ENCODE measurements around the gene CLEC4F. TPM values are rescaled to one million over a fixed set of nuclear protein-coding genes. Genes with fewer than 3 reads are reported as not detected.
A peak's percentile ranks its signal among the peaks of the same experiment; 100 is the strongest.

The CLEC4F gene
- total RNA-seq, 1 donor from 2014 or later, result 0.10 TPM

DNA sequence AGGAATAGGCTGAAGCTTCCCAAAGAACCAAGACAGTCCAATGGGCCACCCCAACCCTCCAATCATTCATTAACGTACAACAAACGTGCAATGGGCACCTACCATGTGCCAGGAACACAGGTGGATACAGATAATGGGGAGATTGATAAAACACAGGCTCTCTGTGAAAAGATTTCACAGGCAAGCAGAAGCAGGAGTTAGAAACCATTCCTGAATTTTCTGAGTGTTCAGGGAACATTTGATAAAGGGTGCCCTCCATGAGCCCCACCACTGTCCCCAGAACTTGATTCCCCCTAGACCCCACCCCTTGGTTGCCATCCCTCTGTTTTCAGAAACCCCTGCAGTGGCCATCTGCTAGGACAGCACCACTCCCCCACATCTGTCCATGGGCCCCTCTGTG lies 13.7 kb upstream of the CLEC4F start:
- DNase-seq (ENCODE audit: low spot score), result no peak
- intact Hi-C loops (cut with micrococcal nuclease), result no loop called here
- H3K4me1 Mint-ChIP-seq (ENCODE audit: low read depth), result peaks cover under 1% of the 10 kb centered on the region
- H3K27me3 Mint-ChIP-seq (ENCODE audit: insufficient read depth), result no peaks in the 10 kb centered on the region
- no peak overlapping the region for H3K27ac Mint-ChIP-seq
- no peak overlapping the region for H3K4me3 Mint-ChIP-seq
- H3K36me3 Mint-ChIP-seq (ENCODE audit: low read depth), result no peaks in the 10 kb centered on the region
- H3K9me3 Mint-ChIP-seq, result no peaks in the 10 kb centered on the region

DNA sequence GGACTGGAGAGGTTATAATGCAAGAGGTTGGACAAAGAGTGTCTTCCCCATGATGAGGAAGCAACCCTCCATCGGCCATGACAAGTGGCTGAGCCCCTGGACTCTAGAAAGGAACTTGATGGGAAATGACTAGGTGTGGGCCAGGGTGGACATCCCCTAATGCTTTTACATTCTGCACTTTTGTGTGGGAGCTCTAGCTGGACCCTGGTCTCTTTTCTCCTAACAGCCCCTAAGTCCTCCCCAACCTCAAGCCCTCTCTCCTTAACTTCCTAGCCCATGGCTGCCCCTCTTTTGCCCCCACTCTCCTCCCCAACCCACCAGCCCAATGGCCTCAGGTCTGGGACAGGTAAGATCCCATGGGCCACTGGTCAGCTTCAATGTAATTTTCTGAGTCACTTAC lies 12.8 kb upstream of the CLEC4F start:
- Mint-ChIP-seq H3K36me3 (ENCODE audit: low read depth) (no peaks in the 10 kb centered on the region), H3K4me3 (no peak overlapping the region), H3K9me3 (no peaks in the 10 kb centered on the region), H3K27ac (no peak overlapping the region), H3K27me3 (ENCODE audit: insufficient read depth) (no peaks in the 10 kb centered on the region), H3K4me1 (ENCODE audit: low read depth) (peaks cover 5% of the 10 kb centered on the region)
- intact Hi-C loops (cut with micrococcal nuclease), result no loop called here
- DNase-seq (ENCODE audit: low spot score), result no peak

DNA sequence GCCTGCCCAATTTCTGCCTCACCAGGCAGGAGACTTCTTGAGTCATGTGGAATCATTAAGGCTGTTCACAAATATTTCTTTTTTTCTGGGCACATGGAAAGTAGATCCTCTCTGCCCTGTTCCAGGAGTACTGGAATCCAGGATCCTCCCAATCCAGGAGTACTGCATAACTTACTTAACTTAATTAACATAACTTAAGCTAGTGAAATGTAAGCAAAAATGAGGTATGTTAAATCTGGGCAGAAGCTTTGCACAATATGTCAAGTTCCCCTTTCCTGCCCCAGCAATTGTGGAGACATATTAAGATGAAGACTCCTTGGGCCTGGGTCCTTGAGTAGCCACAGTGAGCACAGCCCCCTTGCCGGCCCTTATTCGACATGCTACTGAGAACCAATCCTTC lies 12.0 kb upstream of the CLEC4F start:
- H3K27ac Mint-ChIP-seq, result no peak overlapping the region
- H3K9me3 Mint-ChIP-seq, result no peaks in the 10 kb centered on the region
- no peaks in the 10 kb centered on the region for H3K27me3 Mint-ChIP-seq (ENCODE audit: insufficient read depth)
- H3K36me3 Mint-ChIP-seq (ENCODE audit: low read depth), result no peaks in the 10 kb centered on the region
- peaks cover 9% of the 10 kb centered on the region for H3K4me1 Mint-ChIP-seq (ENCODE audit: low read depth)
- intact Hi-C loops (cut with micrococcal nuclease), result no loop called here
- H3K4me3 Mint-ChIP-seq, result no peak overlapping the region
- DNase-seq (ENCODE audit: low spot score), result no peak

DNA sequence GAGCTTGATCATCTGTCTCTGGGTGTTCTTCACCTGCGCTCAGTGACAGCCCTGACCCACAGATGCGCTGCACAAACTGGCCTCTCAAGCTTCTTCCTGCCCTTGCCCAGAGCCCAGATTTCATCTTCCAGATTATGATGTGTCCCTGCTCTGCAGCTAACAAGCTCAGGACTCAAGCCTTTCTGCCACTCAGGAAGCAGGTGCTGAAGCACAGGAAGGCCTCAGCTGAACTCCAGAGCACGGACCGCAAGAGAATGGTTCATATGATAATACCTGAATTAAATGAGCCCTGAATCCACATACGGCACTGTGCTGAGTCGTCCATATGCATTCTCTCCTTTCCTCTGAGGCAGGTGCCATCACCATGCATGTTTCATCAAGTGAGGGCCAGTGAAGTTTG lies 11.5 kb upstream of the CLEC4F start:
- Mint-ChIP-seq H3K36me3 (ENCODE audit: low read depth) (no peaks in the 10 kb centered on the region), H3K4me3 (no peak overlapping the region), H3K27ac (no peak overlapping the region), H3K27me3 (ENCODE audit: insufficient read depth) (no peaks in the 10 kb centered on the region), H3K9me3 (no peaks in the 10 kb centered on the region), H3K4me1 (ENCODE audit: low read depth) (peaks cover 15% of the 10 kb centered on the region)
- intact Hi-C loops (cut with micrococcal nuclease), result no loop called here
- no peak for DNase-seq (ENCODE audit: low spot score)

DNA sequence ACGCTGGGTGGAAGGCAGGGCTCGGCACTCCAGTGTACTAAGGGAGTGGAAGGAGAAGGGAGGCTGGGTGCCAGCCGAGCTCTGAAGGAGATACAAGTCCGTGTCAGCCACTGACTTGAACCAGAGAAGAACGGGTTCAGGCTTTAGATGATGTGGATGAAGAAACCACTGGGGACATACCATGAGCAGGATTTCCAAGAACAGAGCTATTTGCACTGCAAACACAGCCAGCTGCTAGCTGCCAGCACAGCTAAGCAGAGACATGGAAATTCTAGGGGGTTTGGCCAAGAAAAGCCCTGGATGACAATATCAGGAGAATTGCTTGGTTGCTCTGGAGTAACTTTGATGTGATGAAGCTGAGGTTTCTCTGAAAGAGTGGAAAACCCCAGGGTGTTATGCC lies 10.0 kb upstream of the CLEC4F start:
- H3K27ac Mint-ChIP-seq, result no peak overlapping the region

DNA sequence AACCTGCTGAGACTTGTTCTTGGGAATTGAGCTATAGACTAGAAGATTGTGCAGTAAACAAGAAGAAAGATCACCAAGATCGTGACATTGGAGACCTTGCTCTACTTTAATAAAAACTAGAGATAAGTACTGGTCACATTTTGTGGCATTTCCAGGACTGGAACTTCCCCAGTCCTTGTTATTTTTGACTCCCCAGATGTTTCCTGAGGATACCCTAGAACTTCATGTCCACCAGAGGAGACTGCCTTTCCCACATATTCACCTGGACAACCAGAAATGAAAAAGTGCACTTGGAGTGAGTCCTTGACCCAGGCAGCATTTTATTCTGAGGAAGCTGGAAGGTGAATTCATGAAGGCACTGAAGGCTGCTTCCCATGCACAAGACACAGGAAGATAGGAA lies 9.5 kb upstream of the CLEC4F start:
- intact Hi-C loops (cut with micrococcal nuclease), result no loop called here
- no peaks in the 10 kb centered on the region for H3K36me3 Mint-ChIP-seq (ENCODE audit: low read depth)
- H3K9me3 Mint-ChIP-seq, result no peaks in the 10 kb centered on the region
- H3K27me3 Mint-ChIP-seq (ENCODE audit: insufficient read depth), result no peaks in the 10 kb centered on the region
- no peak overlapping the region for H3K27ac Mint-ChIP-seq
- no peak for DNase-seq (ENCODE audit: low spot score)
- H3K4me3 Mint-ChIP-seq, result no peak overlapping the region
- H3K4me1 Mint-ChIP-seq (ENCODE audit: low read depth), result peaks cover 21% of the 10 kb centered on the region

More for the DNA sequence above, 10.0 kb upstream of the CLEC4F start:
- Mint-ChIP-seq H3K36me3 (ENCODE audit: low read depth) (no peaks in the 10 kb centered on the region), H3K9me3 (no peaks in the 10 kb centered on the region), H3K4me1 (ENCODE audit: low read depth) (peaks cover 21% of the 10 kb centered on the region), H3K4me3 (no peak overlapping the region), H3K27me3 (ENCODE audit: insufficient read depth) (no peaks in the 10 kb centered on the region)
- no peak for DNase-seq (ENCODE audit: low spot score)
- intact Hi-C loops (cut with micrococcal nuclease), result no loop called here

DNA sequence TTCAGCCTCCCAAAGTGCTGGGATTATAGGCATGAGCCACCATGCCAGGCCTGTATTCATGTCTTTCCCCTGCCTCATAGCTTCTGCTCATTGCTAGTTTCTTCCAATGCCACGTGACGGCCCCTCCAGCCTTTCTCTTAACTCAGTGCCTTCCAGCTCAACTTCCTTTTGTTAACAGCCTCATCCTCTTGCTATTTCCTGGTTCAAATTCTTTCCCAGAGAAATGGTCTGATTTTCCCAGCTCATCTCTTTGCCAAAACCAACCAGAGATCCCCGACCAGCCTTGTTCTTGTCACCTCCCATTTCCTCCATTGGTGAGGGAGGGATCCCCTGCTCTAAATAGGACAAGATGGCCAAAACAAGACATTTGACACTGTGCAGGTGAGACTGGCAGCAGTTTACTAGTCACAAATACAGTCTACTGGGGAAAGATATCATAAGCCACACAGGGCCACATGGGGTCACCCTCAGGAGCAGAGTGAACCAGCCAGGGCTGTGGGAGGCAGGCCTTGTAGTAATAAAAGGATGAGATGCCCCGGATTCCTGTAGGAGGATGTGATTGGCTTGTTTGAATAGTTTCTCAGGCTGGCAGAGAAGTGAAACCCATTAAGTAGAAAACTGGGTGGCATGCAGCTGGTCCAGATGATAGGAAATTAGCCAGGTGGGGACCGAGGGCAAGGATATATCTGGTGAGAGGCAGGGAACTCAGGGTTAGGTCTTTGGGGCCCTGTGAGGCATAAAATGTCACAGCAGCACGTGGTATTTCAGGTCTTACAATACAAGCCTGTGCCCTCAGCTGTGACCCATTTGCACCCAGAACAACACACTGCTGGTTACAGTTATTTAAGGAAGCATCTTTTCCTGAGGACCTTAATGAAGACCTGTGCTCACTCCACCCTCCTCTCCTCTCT lies 8.8 kb upstream of the CLEC4F start:
- intact Hi-C loops (cut with micrococcal nuclease), result no loop called here
- H3K9me3 Mint-ChIP-seq, result no peaks in the 10 kb centered on the region
- no peak for DNase-seq (ENCODE audit: low spot score)
- H3K4me1 Mint-ChIP-seq (ENCODE audit: low read depth), result peaks cover 24% of the 10 kb centered on the region
- no peaks in the 10 kb centered on the region for H3K27me3 Mint-ChIP-seq (ENCODE audit: insufficient read depth)
- H3K27ac Mint-ChIP-seq, result no peak overlapping the region
- no peak overlapping the region for H3K4me3 Mint-ChIP-seq
- H3K36me3 Mint-ChIP-seq (ENCODE audit: low read depth), result no peaks in the 10 kb centered on the region

DNA sequence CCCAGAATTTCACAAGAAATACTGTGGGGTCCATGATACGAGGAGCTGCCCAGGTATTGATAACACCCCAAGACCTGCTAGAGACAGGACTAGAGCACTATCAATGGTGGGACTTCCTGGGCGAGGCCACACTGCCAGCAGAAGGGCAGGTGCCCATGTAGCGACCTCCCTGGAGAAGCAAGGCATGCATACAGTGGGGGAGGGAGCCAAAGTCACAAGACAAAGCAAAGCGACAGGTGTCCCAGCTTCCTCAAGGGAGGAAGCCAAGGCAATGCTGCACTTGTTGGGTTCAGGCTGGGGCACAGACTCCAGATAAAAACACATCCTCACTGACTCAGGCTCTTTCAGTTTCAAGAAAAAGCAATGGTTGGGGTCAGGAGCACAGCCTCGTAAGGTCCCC lies 7.7 kb upstream of the CLEC4F start:
- Mint-ChIP-seq H3K4me1 (ENCODE audit: low read depth) (peaks cover 29% of the 10 kb centered on the region), H3K36me3 (ENCODE audit: low read depth) (no peaks in the 10 kb centered on the region), H3K4me3 (no peak overlapping the region), H3K9me3 (no peaks in the 10 kb centered on the region), H3K27ac (no peak overlapping the region), H3K27me3 (ENCODE audit: insufficient read depth) (no peaks in the 10 kb centered on the region)
- DNase-seq (ENCODE audit: low spot score), result no peak
- intact Hi-C loops (cut with micrococcal nuclease), result no loop called here

DNA sequence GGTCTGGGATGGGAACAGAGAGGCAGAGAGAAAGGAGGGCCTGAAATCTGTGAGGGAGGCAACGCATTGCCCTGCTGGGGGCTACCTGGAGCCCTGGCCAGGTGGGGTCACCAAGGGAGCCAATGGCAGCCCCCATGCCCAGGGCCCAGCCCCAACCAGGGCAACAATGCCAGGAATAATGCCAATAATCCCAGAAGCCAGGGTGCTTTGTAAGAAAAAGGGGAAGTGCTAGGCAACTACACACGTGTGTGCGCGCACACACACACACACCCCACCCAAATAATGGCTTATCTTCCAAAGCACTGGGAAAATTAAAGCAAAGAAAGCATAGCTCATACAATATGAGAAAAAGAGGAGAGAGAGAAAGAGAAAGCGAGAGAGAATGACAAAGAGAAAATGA lies 7.0 kb upstream of the CLEC4F start:
- no peak overlapping the region for H3K4me3 Mint-ChIP-seq
- no peaks in the 10 kb centered on the region for H3K9me3 Mint-ChIP-seq
- peaks cover 36% of the 10 kb centered on the region for H3K4me1 Mint-ChIP-seq (ENCODE audit: low read depth)
- peak overlapping the region; percentile 83 for H3K27ac Mint-ChIP-seq
- intact Hi-C loops (cut with micrococcal nuclease), result loop anchor here (2.0 kb wide), 1 partner anchor 23 kb away; no protein-coding TSS in a partner anchor
- no peaks in the 10 kb centered on the region for H3K27me3 Mint-ChIP-seq (ENCODE audit: insufficient read depth)
- DNase-seq (ENCODE audit: low spot score), result no peak
- no peaks in the 10 kb centered on the region for H3K36me3 Mint-ChIP-seq (ENCODE audit: low read depth)

DNA sequence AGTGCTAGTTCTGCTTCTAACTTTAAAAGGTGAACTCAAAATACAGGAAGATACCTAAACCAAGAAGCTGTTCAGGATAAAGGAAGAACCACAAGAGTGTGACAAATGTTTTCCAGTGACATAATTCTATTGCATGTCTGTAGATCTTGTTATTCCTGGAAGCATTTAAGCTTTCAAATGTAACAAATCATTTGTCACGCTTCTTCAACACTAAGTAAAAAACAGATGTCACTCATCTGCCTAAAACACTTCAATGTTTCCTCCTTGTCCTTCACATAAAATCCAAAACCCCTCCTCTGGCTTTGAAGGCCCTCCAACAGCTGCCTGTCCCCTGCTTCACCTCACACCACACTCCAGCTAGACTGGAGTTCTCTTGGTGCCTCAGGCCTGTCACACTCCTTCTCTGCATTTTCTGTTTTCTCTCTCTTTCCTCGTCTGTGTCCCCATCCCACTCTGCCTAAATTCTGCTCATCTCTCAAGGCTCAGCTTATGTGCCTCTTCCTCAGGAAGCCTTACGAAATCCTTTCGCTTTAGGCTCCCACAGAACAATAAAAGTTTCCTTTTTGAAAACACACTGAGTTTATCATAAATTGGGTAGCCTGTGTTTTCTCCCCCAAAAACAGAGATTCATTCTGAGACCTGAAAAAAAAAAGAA lies 6.4 kb upstream of the CLEC4F start:
- H3K4me3 Mint-ChIP-seq, result peak overlapping the region; percentile 19
- no peaks in the 10 kb centered on the region for H3K9me3 Mint-ChIP-seq
- DNase-seq (ENCODE audit: low spot score), result no peak
- H3K27me3 Mint-ChIP-seq (ENCODE audit: insufficient read depth), result no peaks in the 10 kb centered on the region
- H3K36me3 Mint-ChIP-seq (ENCODE audit: low read depth), result no peaks in the 10 kb centered on the region
- intact Hi-C loops (cut with micrococcal nuclease), result loop anchor here (2.0 kb wide), 1 partner anchor 24 kb away; no protein-coding TSS in a partner anchor
- peak overlapping the region; percentile 83 for H3K27ac Mint-ChIP-seq
- H3K4me1 Mint-ChIP-seq (ENCODE audit: low read depth), result peaks cover 36% of the 10 kb centered on the region

DNA sequence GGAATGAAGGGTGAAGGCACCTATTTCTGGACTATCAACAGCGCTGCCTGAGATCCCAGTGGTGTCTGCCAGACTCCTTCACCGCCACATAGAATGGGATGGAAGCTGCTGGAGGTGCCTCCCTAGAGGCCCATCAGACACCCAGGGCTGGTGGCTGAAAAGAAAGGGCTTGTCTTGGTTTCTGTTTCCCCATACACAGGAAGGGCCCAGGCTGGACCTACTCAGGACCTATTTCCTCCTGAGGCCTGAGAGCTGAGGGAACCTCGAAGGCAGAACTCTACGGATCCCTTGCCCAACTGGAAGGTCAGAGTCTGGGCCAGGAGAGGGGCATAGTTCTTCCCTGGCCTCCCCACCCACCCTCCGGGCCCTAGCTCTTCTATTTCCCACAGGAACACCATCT lies 2.9 kb upstream of the CLEC4F start:
- no peak overlapping the region for H3K4me3 Mint-ChIP-seq
- no peaks in the 10 kb centered on the region for H3K9me3 Mint-ChIP-seq
- no peaks in the 10 kb centered on the region for H3K27me3 Mint-ChIP-seq (ENCODE audit: insufficient read depth)
- intact Hi-C loops (cut with micrococcal nuclease), result no loop called here
- no peak for DNase-seq (ENCODE audit: low spot score)
- H3K27ac Mint-ChIP-seq, result no peak overlapping the region
- H3K36me3 Mint-ChIP-seq (ENCODE audit: low read depth), result no peaks in the 10 kb centered on the region
- peaks cover 31% of the 10 kb centered on the region for H3K4me1 Mint-ChIP-seq (ENCODE audit: low read depth)

DNA sequence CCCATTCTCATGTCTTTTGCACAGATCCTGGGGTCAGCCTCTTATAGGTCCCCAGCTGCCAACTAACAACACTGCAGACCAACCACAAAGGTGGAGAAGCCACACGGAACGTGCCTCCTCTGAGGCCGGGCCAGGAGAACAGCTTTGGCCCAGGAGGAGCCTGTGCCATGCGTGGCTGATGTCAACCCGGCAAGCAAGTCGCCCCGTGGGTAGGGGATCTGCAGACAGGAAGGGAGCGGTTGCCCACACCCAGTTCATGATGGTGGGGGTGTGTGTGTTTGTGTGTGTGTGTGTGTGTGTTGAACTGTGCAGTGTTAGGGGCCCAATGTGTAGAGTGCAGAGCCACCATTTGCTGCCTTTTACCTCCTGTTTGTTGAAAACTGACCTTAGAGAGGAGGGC lies 2.4 kb upstream of the CLEC4F start:
- Mint-ChIP-seq H3K4me1 (ENCODE audit: low read depth) (peaks cover 31% of the 10 kb centered on the region), H3K36me3 (ENCODE audit: low read depth) (no peaks in the 10 kb centered on the region), H3K27ac (no peak overlapping the region), H3K4me3 (no peak overlapping the region), H3K27me3 (ENCODE audit: insufficient read depth) (no peaks in the 10 kb centered on the region), H3K9me3 (no peaks in the 10 kb centered on the region)
- no peak for DNase-seq (ENCODE audit: low spot score)
- intact Hi-C loops (cut with micrococcal nuclease), result no loop called here

DNA sequence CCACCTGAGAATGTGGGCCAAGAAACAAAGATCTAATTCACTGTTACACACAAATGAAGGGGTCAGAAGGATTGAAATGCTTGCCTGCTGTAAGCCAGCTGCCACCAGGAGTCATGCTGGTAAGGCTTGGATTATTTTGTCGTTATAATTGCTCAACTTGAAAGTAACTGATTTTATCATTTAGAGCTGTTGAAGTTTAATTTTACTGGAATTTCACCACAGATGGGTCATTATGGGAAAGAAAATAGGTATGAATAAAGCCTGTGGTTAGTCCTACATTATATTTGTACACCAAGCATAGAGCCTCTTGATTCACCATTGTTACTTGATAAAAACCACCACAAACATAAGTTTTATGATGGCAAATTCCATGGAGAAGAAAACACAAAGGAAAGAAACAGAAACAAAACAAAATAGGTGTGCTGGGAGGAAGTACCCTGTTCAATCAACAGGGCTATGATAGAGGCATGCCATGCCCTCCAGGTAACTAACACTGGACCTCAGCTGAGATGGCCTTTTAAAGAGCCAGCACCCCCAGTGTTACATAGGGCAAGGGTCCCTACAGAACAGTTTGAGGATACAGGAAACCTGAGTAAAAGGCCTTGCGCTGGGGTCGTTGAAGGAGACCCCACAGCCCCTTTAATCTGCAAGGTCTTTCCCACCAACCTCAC lies 3.0 kb downstream of the CLEC4F start:
- H3K9me3 Mint-ChIP-seq, result no peaks in the 10 kb centered on the region
- no peak for DNase-seq (ENCODE audit: low spot score)
- peaks cover 6% of the 10 kb centered on the region for H3K4me1 Mint-ChIP-seq (ENCODE audit: low read depth)
- no peaks in the 10 kb centered on the region for H3K27me3 Mint-ChIP-seq (ENCODE audit: insufficient read depth)
- intact Hi-C loops (cut with micrococcal nuclease), result no loop called here
- no peak overlapping the region for H3K27ac Mint-ChIP-seq
- H3K4me3 Mint-ChIP-seq, result no peak overlapping the region
- no peaks in the 10 kb centered on the region for H3K36me3 Mint-ChIP-seq (ENCODE audit: low read depth)

Data from activated T-helper 1 cell treated with anti-CD3 and anti-CD28 coated beads, Interleukin-12 subunit alpha, Interleukin-12 subunit beta, Interleukin-2, Interleukin-4 antibody, amounts not matched to agents 30 ng/mL and 10 ng/mL and 1 ng/mL, durations not matched to agents 14 hours and 24 hours and 36 hours (primary cell).